HepG2 (cell line): ENCODE data around the gene TBC1D30. TPM values are rescaled to one million over a fixed set of nuclear protein-coding genes. Genes with fewer than 3 reads are reported as not detected.
A peak's percentile ranks its signal among the peaks of the same experiment; 100 is the strongest.

Source experiments
- IRX3 ChIP-seq: sonication (generic); formaldehyde crosslinking; IDR thresholded peaks from 2 replicates; pipeline ENCODE4 v1.8.1; 2023; ENCODE audit warnings: mild to moderate bottlenecking, low read depth, missing genetic modification reagents, borderline replicate concordance
- NFE2L2 ChIP-seq: fragments of 150-350 bp; IDR thresholded peaks from 2 replicates; pipeline ENCODE4 v1.6.1; 2014; ENCODE audit warnings: low read length
- NR2F6 ChIP-seq, 2 experiments: IDR thresholded peaks; 2 replicates each; pipeline ENCODE4 v1.6.1; 2016; ENCODE audit warnings: antibody characterized with exemption in 1 of 2, mild to moderate bottlenecking in 1 of 2
- PCBP1 ChIP-seq: fragments of 200-400 bp; formaldehyde crosslinking; IDR thresholded peaks from 2 replicates; pipeline ENCODE4 v1.6.1; 2017; ENCODE audit warnings: mild to moderate bottlenecking, low read depth, low read length, borderline replicate concordance
- RARA ChIP-seq: IDR thresholded peaks from 2 replicates; pipeline ENCODE4 v1.6.1; 2016; ENCODE audit warnings: missing genetic modification reagents, missing compliant biosample characterization
- TRIM24 ChIP-seq: sonication (generic); formaldehyde crosslinking; IDR thresholded peaks from 2 replicates; pipeline ENCODE4 v1.8.0; 2022; ENCODE audit warnings: mild to moderate bottlenecking, missing genetic modification reagents
- ZBTB3 ChIP-seq: sonication (generic); formaldehyde crosslinking; IDR thresholded peaks from 2 replicates; pipeline ENCODE4 v1.4.0; 2020; ENCODE audit warnings: low read depth, mild to moderate bottlenecking, moderate library complexity, missing genetic modification reagents, borderline replicate concordance
- ZBTB42 ChIP-seq: sonication (generic); formaldehyde crosslinking; IDR thresholded peaks from 2 replicates; pipeline ENCODE4 v1.5.0; 2020; ENCODE audit warnings: mild to moderate bottlenecking, missing genetic modification reagents
- ZFP90 ChIP-seq: sonication (generic); formaldehyde crosslinking; IDR thresholded peaks from 2 replicates; pipeline ENCODE4 v1.8.0; 2022; ENCODE audit warnings: missing genetic modification reagents, mild to moderate bottlenecking, inconsistent platforms, borderline replicate concordance
- ZMAT3 ChIP-seq: sonication (generic); formaldehyde crosslinking; conservative IDR thresholded peaks from 2 replicates; pipeline ENCODE4 v1.7.0; 2021; ENCODE audit warnings: missing genetic modification reagents
- ZNF432 ChIP-seq: sonication (generic); formaldehyde crosslinking; IDR thresholded peaks from 2 replicates; pipeline ENCODE4 v1.5.0; 2020; ENCODE audit warnings: missing genetic modification reagents, mild to moderate bottlenecking, borderline replicate concordance
- ZNF552 ChIP-seq: sonication (generic); formaldehyde crosslinking; IDR thresholded peaks from 2 replicates; pipeline ENCODE4 v1.9.0; 2022; ENCODE audit warnings: missing genetic modification reagents, mild to moderate bottlenecking, borderline replicate concordance
- ZNF563 ChIP-seq: sonication (generic); formaldehyde crosslinking; IDR thresholded peaks from 2 replicates; pipeline ENCODE4 v1.8.0; 2022; ENCODE audit warnings: mild to moderate bottlenecking, moderate library complexity, missing genetic modification reagents
- ZNF598 ChIP-seq: sonication (generic); formaldehyde crosslinking; IDR thresholded peaks from 2 replicates; pipeline ENCODE4 v1.5.1; 2020; ENCODE audit warnings: mild to moderate bottlenecking, missing genetic modification reagents, borderline replicate concordance
- ZNF605 ChIP-seq: sonication (generic); formaldehyde crosslinking; IDR thresholded peaks from 2 replicates; pipeline ENCODE4 v1.8.0; 2022; ENCODE audit warnings: mild to moderate bottlenecking, missing genetic modification reagents
- ZNF724P ChIP-seq: sonication (generic); formaldehyde crosslinking; IDR thresholded peaks from 2 replicates; pipeline ENCODE4 v1.8.0; 2022; ENCODE audit warnings: missing genetic modification reagents, borderline replicate concordance
- ZNF776 ChIP-seq: sonication (generic); formaldehyde crosslinking; IDR thresholded peaks from 2 replicates; pipeline ENCODE4 v1.4.0; 2020; ENCODE audit warnings: mild to moderate bottlenecking, missing genetic modification reagents
- ZSCAN22 ChIP-seq: sonication (generic); formaldehyde crosslinking; IDR thresholded peaks from 2 replicates; pipeline ENCODE4 v1.4.0; 2020; ENCODE audit warnings: mild to moderate bottlenecking, missing genetic modification reagents
- polyA plus RNA-seq, 8 experiments: library from polyadenylated mRNA; depleted of rRNA in 3 of 8; stranded (reverse) in 7 of 8; unstranded in 1 of 8; fragments of >200 nt; fragmentation: Illumina TruSeq in 4 of 8; extraction: Trizol in 4 of 8; gene quantifications; 2 replicates each; pipeline versions ENCODE4 v1.2.1 to v1.2.3, GENCODE V29; 2011 to 2016; ENCODE audit warnings: low read depth in 4 of 8, missing spikeins in 1 of 8, mixed read lengths in 1 of 8; ENCODE audit not compliant: insufficient read depth in 1 of 8
- total RNA-seq, 5 experiments: library from RNA; depleted of rRNA; stranded (reverse); fragments of >200 nt; fragmentation: Illumina TruSeq; extraction: Trizol; gene quantifications; 2 replicates each; pipeline ENCODE4 v1.2.3, GENCODE V29; 2016; ENCODE audit warnings: low read depth in 1 of 5
- TF ChIP-seq, protein P1 (sequence below): sonication (generic); formaldehyde crosslinking; IDR thresholded peaks from 2 replicates; pipeline ENCODE4 v1.5.0; 2020; ENCODE audit warnings: mild to moderate bottlenecking, missing genetic modification reagents
- TF ChIP-seq, protein P2 (sequence below): sonication (generic); formaldehyde crosslinking; IDR thresholded peaks from 2 replicates; pipeline ENCODE4 v1.4.0; 2020; ENCODE audit warnings: mild to moderate bottlenecking, missing genetic modification reagents
- TF ChIP-seq, protein P3 (sequence below): sonication (generic); formaldehyde crosslinking; IDR thresholded peaks from 2 replicates; pipeline ENCODE4 v1.4.0; 2020; ENCODE audit warnings: missing genetic modification reagents
- TF ChIP-seq, protein P4 (sequence below), 2 experiments: fragments of 450-650 bp in 1 of 2; sonication (generic) in 1 of 2; formaldehyde crosslinking; IDR thresholded peaks; 2 replicates each; pipeline versions ENCODE4 v1.5.0 to v1.8.0; 2020 to 2022; ENCODE audit warnings: mild to moderate bottlenecking in 1 of 2, missing genetic modification reagents in 1 of 2

The TBC1D30 gene
- total and polyA plus RNA-seq, 2 of the 13 experiments (the other 11 are each of a cell fraction or from before 2014, with no cell fraction given), result 0.42 to 0.67 TPM

DNA sequence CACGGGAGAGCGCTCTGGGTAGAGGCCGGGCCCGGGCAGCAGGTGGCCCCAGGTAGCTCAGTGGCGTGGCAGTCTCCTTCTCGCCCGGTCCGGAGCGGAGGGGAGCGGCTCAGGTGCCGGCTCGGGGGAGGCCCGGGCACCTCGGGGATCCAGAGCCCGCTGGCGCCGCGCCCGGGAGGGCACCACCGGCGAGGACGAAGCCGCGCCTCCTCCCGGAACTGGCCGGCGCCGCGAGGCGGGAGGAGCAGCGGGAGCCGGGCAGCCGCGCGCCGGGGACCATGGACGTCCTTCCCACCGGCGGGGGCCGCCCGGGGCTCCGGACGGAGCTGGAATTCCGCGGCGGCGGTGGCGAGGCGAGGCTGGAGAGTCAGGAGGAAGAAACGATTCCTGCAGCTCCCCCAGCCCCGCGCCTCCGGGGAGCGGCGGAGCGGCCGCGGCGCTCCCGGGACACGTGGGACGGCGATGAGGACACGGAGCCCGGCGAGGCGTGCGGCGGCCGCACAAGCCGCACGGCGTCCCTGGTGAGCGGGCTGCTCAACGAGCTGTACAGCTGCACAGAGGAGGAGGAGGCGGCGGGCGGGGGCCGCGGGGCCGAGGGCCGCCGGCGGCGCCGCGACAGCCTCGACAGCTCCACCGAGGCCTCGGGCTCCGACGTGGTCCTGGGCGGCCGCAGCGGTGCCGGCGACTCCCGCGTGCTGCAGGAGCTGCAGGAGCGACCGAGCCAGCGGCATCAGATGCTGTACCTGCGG, 43.7 kb upstream of the TBC1D30 start (continued):
- TF ChIP-seq, protein P1, sequence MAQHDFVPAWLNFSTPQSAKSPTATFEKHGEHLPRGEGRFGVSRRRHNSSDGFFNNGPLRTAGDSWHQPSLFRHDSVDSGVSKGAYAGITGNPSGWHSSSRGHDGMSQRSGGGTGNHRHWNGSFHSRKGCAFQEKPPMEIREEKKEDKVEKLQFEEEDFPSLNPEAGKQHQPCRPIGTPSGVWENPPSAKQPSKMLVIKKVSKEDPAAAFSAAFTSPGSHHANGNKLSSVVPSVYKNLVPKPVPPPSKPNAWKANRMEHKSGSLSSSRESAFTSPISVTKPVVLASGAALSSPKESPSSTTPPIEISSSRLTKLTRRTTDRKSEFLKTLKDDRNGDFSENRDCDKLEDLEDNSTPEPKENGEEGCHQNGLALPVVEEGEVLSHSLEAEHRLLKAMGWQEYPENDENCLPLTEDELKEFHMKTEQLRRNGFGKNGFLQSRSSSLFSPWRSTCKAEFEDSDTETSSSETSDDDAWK (CRISPR knock-in tag), result no peak
- TF ChIP-seq IRX3 (CRISPR knock-in tag), result no peak
- TF ChIP-seq, protein P2, sequence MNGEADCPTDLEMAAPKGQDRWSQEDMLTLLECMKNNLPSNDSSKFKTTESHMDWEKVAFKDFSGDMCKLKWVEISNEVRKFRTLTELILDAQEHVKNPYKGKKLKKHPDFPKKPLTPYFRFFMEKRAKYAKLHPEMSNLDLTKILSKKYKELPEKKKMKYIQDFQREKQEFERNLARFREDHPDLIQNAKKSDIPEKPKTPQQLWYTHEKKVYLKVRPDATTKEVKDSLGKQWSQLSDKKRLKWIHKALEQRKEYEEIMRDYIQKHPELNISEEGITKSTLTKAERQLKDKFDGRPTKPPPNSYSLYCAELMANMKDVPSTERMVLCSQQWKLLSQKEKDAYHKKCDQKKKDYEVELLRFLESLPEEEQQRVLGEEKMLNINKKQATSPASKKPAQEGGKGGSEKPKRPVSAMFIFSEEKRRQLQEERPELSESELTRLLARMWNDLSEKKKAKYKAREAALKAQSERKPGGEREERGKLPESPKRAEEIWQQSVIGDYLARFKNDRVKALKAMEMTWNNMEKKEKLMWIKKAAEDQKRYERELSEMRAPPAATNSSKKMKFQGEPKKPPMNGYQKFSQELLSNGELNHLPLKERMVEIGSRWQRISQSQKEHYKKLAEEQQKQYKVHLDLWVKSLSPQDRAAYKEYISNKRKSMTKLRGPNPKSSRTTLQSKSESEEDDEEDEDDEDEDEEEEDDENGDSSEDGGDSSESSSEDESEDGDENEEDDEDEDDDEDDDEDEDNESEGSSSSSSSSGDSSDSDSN, result peak; percentile 69; the same call in 1 of the 2 replicates
- TF ChIP-seq NFE2L2, result no peak
- peak; percentile 75 for TF ChIP-seq ZNF563
- no peak for TF ChIP-seq TRIM24 (CRISPR knock-in tag)
- no peak for TF ChIP-seq ZNF598 (CRISPR knock-in tag)
- TF ChIP-seq, protein P3, sequence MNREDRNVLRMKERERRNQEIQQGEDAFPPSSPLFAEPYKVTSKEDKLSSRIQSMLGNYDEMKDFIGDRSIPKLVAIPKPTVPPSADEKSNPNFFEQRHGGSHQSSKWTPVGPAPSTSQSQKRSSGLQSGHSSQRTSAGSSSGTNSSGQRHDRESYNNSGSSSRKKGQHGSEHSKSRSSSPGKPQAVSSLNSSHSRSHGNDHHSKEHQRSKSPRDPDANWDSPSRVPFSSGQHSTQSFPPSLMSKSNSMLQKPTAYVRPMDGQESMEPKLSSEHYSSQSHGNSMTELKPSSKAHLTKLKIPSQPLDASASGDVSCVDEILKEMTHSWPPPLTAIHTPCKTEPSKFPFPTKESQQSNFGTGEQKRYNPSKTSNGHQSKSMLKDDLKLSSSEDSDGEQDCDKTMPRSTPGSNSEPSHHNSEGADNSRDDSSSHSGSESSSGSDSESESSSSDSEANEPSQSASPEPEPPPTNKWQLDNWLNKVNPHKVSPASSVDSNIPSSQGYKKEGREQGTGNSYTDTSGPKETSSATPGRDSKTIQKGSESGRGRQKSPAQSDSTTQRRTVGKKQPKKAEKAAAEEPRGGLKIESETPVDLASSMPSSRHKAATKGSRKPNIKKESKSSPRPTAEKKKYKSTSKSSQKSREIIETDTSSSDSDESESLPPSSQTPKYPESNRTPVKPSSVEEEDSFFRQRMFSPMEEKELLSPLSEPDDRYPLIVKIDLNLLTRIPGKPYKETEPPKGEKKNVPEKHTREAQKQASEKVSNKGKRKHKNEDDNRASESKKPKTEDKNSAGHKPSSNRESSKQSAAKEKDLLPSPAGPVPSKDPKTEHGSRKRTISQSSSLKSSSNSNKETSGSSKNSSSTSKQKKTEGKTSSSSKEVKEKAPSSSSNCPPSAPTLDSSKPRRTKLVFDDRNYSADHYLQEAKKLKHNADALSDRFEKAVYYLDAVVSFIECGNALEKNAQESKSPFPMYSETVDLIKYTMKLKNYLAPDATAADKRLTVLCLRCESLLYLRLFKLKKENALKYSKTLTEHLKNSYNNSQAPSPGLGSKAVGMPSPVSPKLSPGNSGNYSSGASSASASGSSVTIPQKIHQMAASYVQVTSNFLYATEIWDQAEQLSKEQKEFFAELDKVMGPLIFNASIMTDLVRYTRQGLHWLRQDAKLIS (CRISPR knock-in tag), result no peak
- TF ChIP-seq ZNF776 (CRISPR knock-in tag), result no peak; the same call in 1 of the 2 replicates
- TF ChIP-seq ZNF552 (CRISPR knock-in tag), result no peak
- TF ChIP-seq ZFP90 (CRISPR knock-in tag), result no peak
- TF ChIP-seq ZMAT3 (CRISPR knock-in tag), result 0 out of 2 replicates have a peak, but pooled peaks have one; percentile 50
- TF ChIP-seq ZNF724P (CRISPR knock-in tag), result no peak
- TF ChIP-seq ZBTB42, result no peak
- TF ChIP-seq RARA (CRISPR knock-in tag), result no peak
- no peak for TF ChIP-seq NR2F6 (IDR thresholded peaks at IDR 0.05)
- TF ChIP-seq NR2F6 (CRISPR knock-in tag; IDR thresholded peaks at IDR 0.05), result no peak
- TF ChIP-seq ZNF432 (CRISPR knock-in tag), result no peak
- TF ChIP-seq, protein P4, sequence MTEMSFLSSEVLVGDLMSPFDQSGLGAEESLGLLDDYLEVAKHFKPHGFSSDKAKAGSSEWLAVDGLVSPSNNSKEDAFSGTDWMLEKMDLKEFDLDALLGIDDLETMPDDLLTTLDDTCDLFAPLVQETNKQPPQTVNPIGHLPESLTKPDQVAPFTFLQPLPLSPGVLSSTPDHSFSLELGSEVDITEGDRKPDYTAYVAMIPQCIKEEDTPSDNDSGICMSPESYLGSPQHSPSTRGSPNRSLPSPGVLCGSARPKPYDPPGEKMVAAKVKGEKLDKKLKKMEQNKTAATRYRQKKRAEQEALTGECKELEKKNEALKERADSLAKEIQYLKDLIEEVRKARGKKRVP (CRISPR knock-in tag; IDR thresholded peaks at IDR 0.05), result no peak
- no peak for TF ChIP-seq ZSCAN22 (CRISPR knock-in tag)
- TF ChIP-seq ZBTB3 (CRISPR knock-in tag), result no peak
- TF ChIP-seq PCBP1, result no peak
- TF ChIP-seq ZNF605 (CRISPR knock-in tag), result no peak
